K562 (cell line): ENCODE measurements around the gene ITPK1. TPM values are rescaled to one million over a fixed set of nuclear protein-coding genes. Genes with fewer than 3 reads are reported as not detected.
A peak's percentile ranks its signal among the peaks of the same experiment; 100 is the strongest.

Experiments
- ATAC-seq: fragments of 200-7000 bp; cut with Tn5 transposase; 3 replicates; pipeline ENCODE4 v1.9.1; 2020; ENCODE audit warnings: moderate library complexity
- BruUV-seq: library from RNA; stranded (reverse); fragments of 400-500 nt; replicated peaks from 2 replicates; lab custom pipeline; 2021; lab: Mats Ljungman, UMichigan
- CTCF ChIA-PET: fragments of 300-600 bp; formaldehyde crosslinking; extraction: SDS; loops from one replicate; lab custom pipeline; 2021; ENCODE audit warnings: low intra/inter-chr PET ratio; lab: Yijun Ruan, JAX
- POLR2A ChIA-PET: fragments of 300-600, 350-650 bp; sonication (Branson Sonifier 250); formaldehyde crosslinking; extraction: SDS; loops from one replicate; lab custom pipeline; 2021; ENCODE audit warnings: antibody characterized with exemption, inconsistent platforms; lab: Yijun Ruan, JAX
- DNase-seq, 4 experiments: peaks; one replicate each; pipeline versions ENCODE4 v3.0.0 to v3.0.0-alpha.2; 2011 to 2018; ENCODE audit warnings: low spot score in 3 of 4, mixed read lengths in 3 of 4; ENCODE audit errors: extremely low read depth in 1 of 4
- FAIRE-seq: peaks from 2 replicates; lab custom pipeline; 2011; peaks lifted over from hg19 to GRCh38; lab: Jason Lieb, UNC
- H2AFZ ChIP-seq: 2 replicates; pipeline ENCODE4 v1.6.0; 2011; ENCODE audit warnings: low read depth, low read length, control low read depth, inconsistent platforms
- H3K27ac ChIP-seq: fragments of 200-600 bp; 3 replicates; pipeline ENCODE4 v1.8.0; 2011; ENCODE audit warnings: low read depth, mild to moderate bottlenecking, control low read depth, inconsistent platforms, low read length, moderate library complexity, mixed read lengths; ENCODE audit errors: extremely low read depth
- H3K27me3 ChIP-seq, 2 experiments: fragments of 300-600 bp in 1 of 2; 2 replicates in 1 of 2; 3 replicates in 1 of 2; pipeline versions ENCODE4 v1.6.0 to v1.8.0; 2011; ENCODE audit warnings: inconsistent platforms in 2 of 2, low read length in 2 of 2, mild to moderate bottlenecking in 1 of 2, mixed read lengths in 1 of 2, moderate library complexity in 1 of 2; ENCODE audit not compliant: control insufficient read depth in 2 of 2, insufficient read depth in 2 of 2
- H3K36me3 ChIP-seq: fragments of 300-600 bp; 3 replicates; pipeline ENCODE4 v1.8.0; 2011; ENCODE audit warnings: mild to moderate bottlenecking, low read length, inconsistent platforms; ENCODE audit not compliant: control insufficient read depth, insufficient read depth
- H3K4me1 ChIP-seq, 2 experiments: fragments of 200-600 bp in 1 of 2; replicated peaks in 1 of 2; 2 replicates in 1 of 2; 3 replicates in 1 of 2; pipeline versions ENCODE4 v1.5.1 to v1.8.0; 2011; ENCODE audit warnings: inconsistent platforms in 2 of 2, low read length in 2 of 2, mild to moderate bottlenecking in 1 of 2, mixed read lengths in 1 of 2, moderate library complexity in 1 of 2; ENCODE audit not compliant: control insufficient read depth in 2 of 2, insufficient read depth in 2 of 2
- H3K4me2 ChIP-seq: 2 replicates; pipeline ENCODE4 v1.6.1; 2011; ENCODE audit warnings: low read length, control low read depth, inconsistent platforms, mixed read lengths; ENCODE audit not compliant: insufficient read depth
- H3K4me3 ChIP-seq: fragments of 200-600 bp; sonication (generic), shearing (Covaris generic); 2 replicates; pipeline ENCODE4 v1.5.1; 2016; ENCODE audit warnings: control low read depth, inconsistent platforms
- H3K79me2 ChIP-seq: fragments of 200-600 bp; 3 replicates; pipeline ENCODE4 v1.8.0; 2011; ENCODE audit warnings: low read length, inconsistent platforms; ENCODE audit not compliant: control insufficient read depth, insufficient read depth
- H3K9ac ChIP-seq, 2 experiments: 2 replicates each; pipeline versions ENCODE4 v1.6.0 to v1.6.1; 2011; ENCODE audit warnings: low read depth in 2 of 2, low read length in 2 of 2, control low read depth in 1 of 2, inconsistent platforms in 1 of 2, mild to moderate bottlenecking in 1 of 2, mixed read lengths in 1 of 2; ENCODE audit not compliant: insufficient read depth in 1 of 2
- H3K9me1 ChIP-seq: one replicate; pipeline ENCODE4 v1.6.0; 2011; ENCODE audit warnings: inconsistent platforms, mild to moderate bottlenecking, low read length, moderate library complexity; ENCODE audit not compliant: control insufficient read depth, insufficient read depth
- H3K9me3 ChIP-seq: replicated peaks from 2 replicates; pipeline ENCODE4 v1.5.1; 2011; ENCODE audit warnings: low read depth, low read length, inconsistent platforms; ENCODE audit not compliant: control insufficient read depth, insufficient read depth
- H4K20me1 ChIP-seq: replicated peaks from 2 replicates; pipeline ENCODE4 v1.6.1; 2011; ENCODE audit warnings: low read length, inconsistent platforms, mixed read lengths; ENCODE audit not compliant: control insufficient read depth, insufficient read depth
- JUN ChIP-seq, 2 experiments: sonication (generic) in 1 of 2; formaldehyde crosslinking in 1 of 2; IDR thresholded peaks; 2 replicates each; pipeline versions ENCODE4 v1.6.1 to v1.8.0; 2012 to 2022; ENCODE audit warnings: borderline replicate concordance in 2 of 2, mild to moderate bottlenecking in 2 of 2, improper control_type of control experiment in 1 of 2, low read depth in 1 of 2, low read length in 1 of 2, missing genetic modification reagents in 1 of 2
- MTA3 ChIP-seq: fragments of 450-650 bp; formaldehyde crosslinking; IDR thresholded peaks from 2 replicates; pipeline ENCODE4 v1.6.1; 2017; ENCODE audit warnings: mild to moderate bottlenecking, borderline replicate concordance
- NFATC3 ChIP-seq: fragments of 450-650 bp; IDR thresholded peaks from 2 replicates; pipeline ENCODE4 v1.6.1; 2017; ENCODE audit warnings: mild to moderate bottlenecking
- RBM15 ChIP-seq: fragments of 200-400 bp; formaldehyde crosslinking; IDR thresholded peaks from 2 replicates; pipeline ENCODE4 v1.6.1; 2018; ENCODE audit warnings: mild to moderate bottlenecking, low read length, moderate library complexity; ENCODE audit not compliant: insufficient read depth
- RFX5 ChIP-seq: IDR thresholded peaks from 2 replicates; pipeline ENCODE4 v1.6.1; 2011; ENCODE audit warnings: low read depth, mild to moderate bottlenecking, improper control_type of control experiment, low read length
- ZNF668 ChIP-seq: fragments of 250-450 bp; sonication (Bioruptor Pico); IDR thresholded peaks from 2 replicates; pipeline ENCODE4 v1.8.0; 2022; ENCODE audit warnings: mild to moderate bottlenecking, inconsistent platforms
- whole genome bisulfite sequencing: fragments of 100-300 bp; shearing (Covaris generic); methylation state at CpG from one replicate; pipeline ENCODE4 v1.1.6; 2016; ENCODE audit warnings: low coverage, mixed read lengths; ENCODE audit not compliant: insufficient coverage; ENCODE audit errors: missing lambda C conversion rate; 5-methylcytosine and 5-hydroxymethylcytosine counted together
- in situ Hi-C: fragments of 300-500 bp; cut with MboI; formaldehyde crosslinking; loops from 4 replicates; pipeline ENCODE4 v1.15.0; 2018; ENCODE audit warnings: inconsistent platforms, mixed read lengths
- intact Hi-C: fragments of 100-400 bp; cut with micrococcal nuclease; formaldehyde crosslinking; loops from 2 replicates; pipeline ENCODE4 v1.14.2; 2022
- polyA plus RNA-seq, 8 experiments: library from polyadenylated mRNA; depleted of rRNA in 4 of 8; stranded (reverse) in 5 of 8; unstranded in 3 of 8; fragments of >200 nt; fragmentation: Nextera tagmentation in 2 of 8; fragmentation: Illumina TruSeq in 1 of 8; extraction: Ambion mirVana in 2 of 8; extraction: Trizol in 1 of 8; gene quantifications; 2 replicates each; pipeline versions ENCODE4 v1.2.1 to v1.2.3, GENCODE V29; 2011 to 2014; ENCODE audit warnings: inconsistent platforms in 1 of 8, missing spikeins in 1 of 8
- total RNA-seq, 7 experiments: library from RNA; depleted of rRNA in 6 of 7; stranded (reverse); fragments of >200 nt in 6 of 7; fragmentation: Illumina TruSeq in 2 of 7; extraction: Trizol in 2 of 7; gene quantifications; 2 replicates each; pipeline versions ENCODE4 v1.2.1 to v1.2.3, GENCODE V29; 2011 to 2021; ENCODE audit warnings: low replicate concordance in 1 of 7
- TF ChIP-seq, protein P1 (sequence below): sonication (generic); formaldehyde crosslinking; IDR thresholded peaks from 2 replicates; pipeline ENCODE4 v1.8.0; 2022; ENCODE audit warnings: mild to moderate bottlenecking, missing genetic modification reagents
- TF ChIP-seq, protein P2 (sequence below): sonication (generic); formaldehyde crosslinking; IDR thresholded peaks from 2 replicates; pipeline ENCODE4 v1.5.0; 2020; ENCODE audit warnings: missing genetic modification reagents
- TF ChIP-seq, protein P3 (sequence below): sonication (generic); formaldehyde crosslinking; IDR thresholded peaks from 2 replicates; pipeline ENCODE4 v1.8.1; 2023; ENCODE audit warnings: mild to moderate bottlenecking, missing genetic modification reagents, moderate library complexity

ITPK1 gene
- total and polyA plus RNA-seq, 9 of the 15 experiments (the other 6 are each of a cell fraction or from before 2014, with no cell fraction given), result 1.2 to 39.2 (median 23.0) TPM

DNA sequence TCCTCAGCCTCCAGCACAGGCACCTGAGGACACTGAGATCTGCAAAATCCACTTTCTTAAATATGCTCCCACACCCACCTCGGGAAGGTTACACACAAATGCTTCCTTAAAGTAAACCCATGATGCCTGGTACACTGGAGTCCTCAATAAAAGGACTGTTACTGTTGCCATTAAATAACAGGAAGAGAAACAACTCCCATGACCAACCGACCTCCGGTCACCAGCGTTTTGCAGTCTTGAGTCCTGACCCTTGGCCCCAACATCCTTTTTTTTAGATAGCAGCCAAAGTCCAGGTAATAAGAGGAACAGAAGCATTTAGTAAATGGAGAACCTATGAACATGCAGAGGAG lies 42.4 kb downstream of the ITPK1 start:
- H4K20me1 ChIP-seq, result no peaks in the 10 kb centered on the region
- H3K27ac ChIP-seq, result peak overlapping the region; percentile 30; the same call in 1 of the 3 replicates
- ChIA-PET CTCF (no interaction called here), POLR2A (interaction anchor here (1.0 kb wide), 1 partner anchor 76 kb away, joined by 3 read pairs; no protein-coding TSS in a partner anchor)
- 19% methylated on average over 4 of the region's 4 CpGs for WGBS
- DNase-seq, result no peak
- H3K9me1 ChIP-seq, result no peaks in the 10 kb centered on the region
- no peak overlapping the region for H3K4me2 ChIP-seq
- peak overlapping the region in 1 of 2 experiments; percentile 52; a peak in 2 of 4 replicates for H3K9ac ChIP-seq
- no peak overlapping the region for H2AFZ ChIP-seq
- no peaks in the 10 kb centered on the region for H3K9me3 ChIP-seq
- TF ChIP-seq, protein P1, sequence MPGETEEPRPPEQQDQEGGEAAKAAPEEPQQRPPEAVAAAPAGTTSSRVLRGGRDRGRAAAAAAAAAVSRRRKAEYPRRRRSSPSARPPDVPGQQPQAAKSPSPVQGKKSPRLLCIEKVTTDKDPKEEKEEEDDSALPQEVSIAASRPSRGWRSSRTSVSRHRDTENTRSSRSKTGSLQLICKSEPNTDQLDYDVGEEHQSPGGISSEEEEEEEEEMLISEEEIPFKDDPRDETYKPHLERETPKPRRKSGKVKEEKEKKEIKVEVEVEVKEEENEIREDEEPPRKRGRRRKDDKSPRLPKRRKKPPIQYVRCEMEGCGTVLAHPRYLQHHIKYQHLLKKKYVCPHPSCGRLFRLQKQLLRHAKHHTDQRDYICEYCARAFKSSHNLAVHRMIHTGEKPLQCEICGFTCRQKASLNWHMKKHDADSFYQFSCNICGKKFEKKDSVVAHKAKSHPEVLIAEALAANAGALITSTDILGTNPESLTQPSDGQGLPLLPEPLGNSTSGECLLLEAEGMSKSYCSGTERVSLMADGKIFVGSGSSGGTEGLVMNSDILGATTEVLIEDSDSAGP (CRISPR knock-in tag), result no peak
- no peak for TF ChIP-seq ZNF668 (CRISPR knock-in tag)
- TF ChIP-seq RBM15, result no peak
- TF ChIP-seq NFATC3, result no peak
- TF ChIP-seq RFX5, result no peak
- TF ChIP-seq, protein P2, sequence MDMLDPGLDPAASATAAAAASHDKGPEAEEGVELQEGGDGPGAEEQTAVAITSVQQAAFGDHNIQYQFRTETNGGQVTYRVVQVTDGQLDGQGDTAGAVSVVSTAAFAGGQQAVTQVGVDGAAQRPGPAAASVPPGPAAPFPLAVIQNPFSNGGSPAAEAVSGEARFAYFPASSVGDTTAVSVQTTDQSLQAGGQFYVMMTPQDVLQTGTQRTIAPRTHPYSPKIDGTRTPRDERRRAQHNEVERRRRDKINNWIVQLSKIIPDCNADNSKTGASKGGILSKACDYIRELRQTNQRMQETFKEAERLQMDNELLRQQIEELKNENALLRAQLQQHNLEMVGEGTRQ (CRISPR knock-in tag), result no peak
- TF ChIP-seq, protein P3, sequence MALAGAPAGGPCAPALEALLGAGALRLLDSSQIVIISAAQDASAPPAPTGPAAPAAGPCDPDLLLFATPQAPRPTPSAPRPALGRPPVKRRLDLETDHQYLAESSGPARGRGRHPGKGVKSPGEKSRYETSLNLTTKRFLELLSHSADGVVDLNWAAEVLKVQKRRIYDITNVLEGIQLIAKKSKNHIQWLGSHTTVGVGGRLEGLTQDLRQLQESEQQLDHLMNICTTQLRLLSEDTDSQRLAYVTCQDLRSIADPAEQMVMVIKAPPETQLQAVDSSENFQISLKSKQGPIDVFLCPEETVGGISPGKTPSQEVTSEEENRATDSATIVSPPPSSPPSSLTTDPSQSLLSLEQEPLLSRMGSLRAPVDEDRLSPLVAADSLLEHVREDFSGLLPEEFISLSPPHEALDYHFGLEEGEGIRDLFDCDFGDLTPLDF (CRISPR knock-in tag), result no peak
- no peak for TF ChIP-seq JUN (IDR thresholded peaks at IDR 0.05; ENCODE audit: borderline replicate concordance, low read depth, low read length)
- no peak for TF ChIP-seq JUN (CRISPR knock-in tag; IDR thresholded peaks at IDR 0.05; ENCODE audit: borderline replicate concordance)
- no peak for TF ChIP-seq MTA3
- H3K79me2 ChIP-seq, result no peaks in the 10 kb centered on the region
- intact Hi-C loops, result no loop called here
- H3K27me3 ChIP-seq, result no peaks in the 10 kb centered on the region
- peaks cover 14 to 15% of the 10 kb centered on the region in 2 experiments for H3K4me1 ChIP-seq
- no peak for FAIRE-seq
- BruUV-seq, result no TSS peak
- H3K36me3 ChIP-seq, result no peaks in the 10 kb centered on the region
- H3K4me3 ChIP-seq, result no peak overlapping the region
- in situ Hi-C loops, result no loop called here
- no peak for ATAC-seq
